K562 (cell line): Measurements from ENCODE around the gene EPHB4. TPM values are rescaled to one million over a fixed set of nuclear protein-coding genes. Genes with fewer than 3 reads are reported as not detected.

Experiments used
- ARNT ChIP-seq, 2 experiments: fragments of 450-650 bp; IDR thresholded peaks; 2 replicates each; pipeline ENCODE4 v1.6.1; 2016; ENCODE audit warnings: mild to moderate bottlenecking in 1 of 2
- BCLAF1 ChIP-seq, 2 experiments: fragments of 450-650 bp in 1 of 2; IDR thresholded peaks; 2 replicates each; pipeline ENCODE4 v1.6.1; 2011 to 2017; ENCODE audit warnings: low read depth in 2 of 2, antibody characterized with exemption in 1 of 2, borderline replicate concordance in 1 of 2, low read length in 1 of 2, mild to moderate bottlenecking in 1 of 2, mixed read lengths in 1 of 2; ENCODE audit not compliant: control insufficient read depth in 1 of 2
- BRF1 ChIP-seq: IDR thresholded peaks from 3 replicates; pipeline ENCODE4 v1.6.1; 2011; ENCODE audit warnings: borderline replicate concordance, mild to moderate bottlenecking; ENCODE audit not compliant: insufficient read length; ENCODE audit errors: extremely low read depth
- C11orf30 ChIP-seq: fragments of 450-650 bp; IDR thresholded peaks from 2 replicates; pipeline ENCODE4 v1.6.1; 2016; ENCODE audit warnings: low read depth, mild to moderate bottlenecking
- CHCHD3 ChIP-seq: fragments of 250-450 bp; sonication (Bioruptor Pico); IDR thresholded peaks from 2 replicates; pipeline ENCODE4 v2.1.2; 2022; ENCODE audit warnings: mild to moderate bottlenecking
- HDAC1 ChIP-seq, 2 experiments: fragments of 450-650 bp; IDR thresholded peaks; 2 replicates each; pipeline ENCODE4 v1.6.1; 2016 to 2017; ENCODE audit warnings: inconsistent platforms in 1 of 2, mild to moderate bottlenecking in 1 of 2, moderate library complexity in 1 of 2
- ILF3 ChIP-seq: fragments of 450-650 bp; IDR thresholded peaks from 2 replicates; pipeline ENCODE4 v1.6.1; 2018; ENCODE audit warnings: antibody characterized with exemption, mild to moderate bottlenecking, moderate library complexity, borderline replicate concordance
- IRF1 ChIP-seq: sonication (generic); formaldehyde crosslinking; IDR thresholded peaks from 2 replicates; pipeline ENCODE4 v1.8.0; 2022; ENCODE audit warnings: missing genetic modification reagents, mild to moderate bottlenecking, borderline replicate concordance
- LARP7 ChIP-seq: fragments of 450-650 bp; IDR thresholded peaks from 2 replicates; pipeline ENCODE4 v1.6.1; 2016
- MXD1 ChIP-seq: fragments of 250-450 bp; sonication (Bioruptor Pico); IDR thresholded peaks from 2 replicates; pipeline ENCODE4 v1.8.0; 2021; ENCODE audit warnings: borderline replicate concordance, mild to moderate bottlenecking, moderate library complexity; ENCODE audit not compliant: poor library complexity, severe bottlenecking
- NR2C1 ChIP-seq, 2 experiments: fragments of 450-650 bp; IDR thresholded peaks; 2 replicates each; pipeline ENCODE4 v1.6.1; 2017; ENCODE audit warnings: mild to moderate bottlenecking in 2 of 2, antibody characterized with exemption in 1 of 2, inconsistent platforms in 1 of 2, missing compliant biosample characterization in 1 of 2, missing genetic modification characterization in 1 of 2
- PML ChIP-seq: IDR thresholded peaks from 2 replicates; pipeline ENCODE4 v1.6.1; 2012; ENCODE audit warnings: low read length, inconsistent platforms
- PRMT5 ChIP-seq: sonication (generic); formaldehyde crosslinking; IDR thresholded peaks from 2 replicates; pipeline ENCODE4 v1.5.0; 2020; ENCODE audit warnings: missing genetic modification reagents
- SIN3B ChIP-seq: fragments of 450-650 bp; IDR thresholded peaks from 2 replicates; pipeline ENCODE4 v1.6.1; 2017; ENCODE audit warnings: low read depth, mild to moderate bottlenecking, moderate library complexity
- SRSF7 ChIP-seq: fragments of 200-400 bp; formaldehyde crosslinking; optimal IDR thresholded peaks from 2 replicates; pipeline ENCODE3; 2017; ENCODE audit warnings: mild to moderate bottlenecking, low read depth, low read length
- U2AF1 ChIP-seq: fragments of 200-400 bp; formaldehyde crosslinking; optimal IDR thresholded peaks from 2 replicates; pipeline ENCODE3; 2017; ENCODE audit warnings: mild to moderate bottlenecking, low read depth, low read length, moderate library complexity
- XRCC5 ChIP-seq: fragments of 200-400 bp; formaldehyde crosslinking; IDR thresholded peaks from 2 replicates; pipeline ENCODE4 v1.6.1; 2017; ENCODE audit warnings: low read depth, mild to moderate bottlenecking, low read length
- ZC3H4 ChIP-seq: sonication (generic); formaldehyde crosslinking; IDR thresholded peaks from 2 replicates; pipeline ENCODE4 v1.9.0; 2021; ENCODE audit warnings: missing genetic modification reagents, borderline replicate concordance
- ZFP1 ChIP-seq: fragments of 450-650 bp; formaldehyde crosslinking; IDR thresholded peaks from 2 replicates; pipeline ENCODE4 v1.4.0; 2020; ENCODE audit warnings: mild to moderate bottlenecking, mixed read lengths
- ZFX ChIP-seq: sonication (generic); formaldehyde crosslinking; IDR thresholded peaks from 2 replicates; pipeline ENCODE4 v1.8.0; 2022; ENCODE audit warnings: mild to moderate bottlenecking, missing genetic modification reagents, moderate library complexity
- ZNF444 ChIP-seq: fragments of 250-450 bp; sonication (Bioruptor Pico); IDR thresholded peaks from 2 replicates; pipeline ENCODE4 v1.4.0; 2020; ENCODE audit warnings: mild to moderate bottlenecking, moderate library complexity
- ZNF445 ChIP-seq: fragments of 250-450 bp; sonication (Bioruptor Pico); IDR thresholded peaks from 2 replicates; pipeline ENCODE4 v1.4.0; 2020; ENCODE audit warnings: low read depth, mild to moderate bottlenecking, moderate library complexity
- polyA plus RNA-seq, 8 experiments: library from polyadenylated mRNA; depleted of rRNA in 4 of 8; stranded (reverse) in 5 of 8; unstranded in 3 of 8; fragments of >200 nt; fragmentation: Nextera tagmentation in 2 of 8; fragmentation: Illumina TruSeq in 1 of 8; extraction: Ambion mirVana in 2 of 8; extraction: Trizol in 1 of 8; gene quantifications; 2 replicates each; pipeline versions ENCODE4 v1.2.1 to v1.2.3, GENCODE V29; 2011 to 2014; ENCODE audit warnings: inconsistent platforms in 1 of 8, missing spikeins in 1 of 8
- total RNA-seq, 7 experiments: library from RNA; depleted of rRNA in 6 of 7; stranded (reverse); fragments of >200 nt in 6 of 7; fragmentation: Illumina TruSeq in 2 of 7; extraction: Trizol in 2 of 7; gene quantifications; 2 replicates each; pipeline versions ENCODE4 v1.2.1 to v1.2.3, GENCODE V29; 2011 to 2021; ENCODE audit warnings: low replicate concordance in 1 of 7
- TF ChIP-seq, protein P1 (sequence below): sonication (generic); formaldehyde crosslinking; IDR thresholded peaks from 2 replicates; pipeline ENCODE4 v1.8.0; 2022; ENCODE audit warnings: mild to moderate bottlenecking, missing genetic modification reagents

Gene EPHB4
- total and polyA plus RNA-seq, 9 of the 15 experiments (the other 6 are each of a cell fraction or from before 2014, with no cell fraction given), result 1.2 to 82.1 (median 37.9) TPM

DNA sequence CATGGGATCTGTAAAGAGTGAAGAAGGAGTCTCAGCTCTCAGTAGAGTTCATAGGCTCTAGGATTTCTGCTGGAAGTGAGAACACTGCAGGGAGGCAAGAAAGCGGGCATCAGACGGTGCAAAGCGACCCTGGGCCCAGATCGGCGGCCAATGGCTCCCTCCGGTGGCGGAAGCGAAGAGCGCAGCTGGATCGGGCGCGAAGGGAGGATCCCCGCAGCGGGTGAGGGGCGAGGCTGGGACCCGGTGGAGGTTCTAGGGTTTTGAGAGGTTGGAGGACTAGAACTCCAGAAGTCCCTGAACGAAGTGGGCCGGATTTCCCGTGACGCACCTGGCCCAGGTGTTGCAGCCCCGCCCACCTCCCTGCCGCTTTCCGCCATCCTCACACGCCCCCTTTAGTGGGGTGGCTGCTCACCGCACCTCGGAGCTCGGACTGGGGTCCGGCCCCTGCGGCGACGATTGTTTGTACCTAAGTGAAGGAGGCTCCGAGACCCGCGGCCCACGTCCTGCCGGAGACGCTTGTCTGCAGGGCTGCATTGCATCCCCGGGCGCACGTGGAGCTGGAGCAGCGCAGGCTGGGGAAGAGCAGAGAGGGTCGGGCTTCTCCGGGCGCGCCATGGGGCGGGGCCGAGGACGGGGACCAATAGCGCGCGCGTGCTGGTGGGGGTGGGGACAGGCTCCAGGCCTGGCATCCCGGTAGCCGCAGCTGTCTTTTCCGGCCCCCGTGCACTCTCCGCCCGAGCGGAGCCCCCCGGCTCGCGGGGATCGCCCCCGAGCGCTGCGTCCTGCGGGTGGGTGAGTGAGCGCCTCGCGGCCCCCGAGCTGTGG lies 24.9 kb upstream of the EPHB4 start, which contains the start of gene SLC12A9 (continued):
- TF ChIP-seq ZNF445 (CRISPR knock-in tag) (no peak), CHCHD3 (CRISPR knock-in tag) (no peak), HDAC1 (IDR thresholded peaks at IDR 0.05) (peak; percentile 95 to 100), PML (no peak), U2AF1 (peak; percentile 74), MXD1 (CRISPR knock-in tag) (peak; percentile 94), PRMT5 (no peak), ZFP1 (CRISPR knock-in tag) (0 out of 2 replicates have a peak, but pooled peaks have one; percentile 13), SRSF7 (no peak), SIN3B (peak; percentile 24; the same call in 1 of the 2 replicates), XRCC5 (peak; percentile 73; the same call in 1 of the 2 replicates), BRF1 (no peak), BCLAF1 (IDR thresholded peaks at IDR 0.05; ENCODE audit: borderline replicate concordance in 1 of 2, control insufficient read depth in 1 of 2, low read depth in 2 of 2, low read length in 1 of 2) (no peak), ZC3H4 (no peak), ZFX (peak; percentile 56), ARNT (IDR thresholded peaks at IDR 0.05) (no peak), LARP7 (no peak), NR2C1 (IDR thresholded peaks at IDR 0.05) (no peak), NR2C1 (tag; IDR thresholded peaks at IDR 0.05) (no peak), C11orf30 (no peak), IRF1 (CRISPR knock-in tag) (peak; percentile 61; the same call in 1 of the 2 replicates), ZNF444 (CRISPR knock-in tag) (no peak), ILF3 (no peak)
- TF ChIP-seq, protein P1, sequence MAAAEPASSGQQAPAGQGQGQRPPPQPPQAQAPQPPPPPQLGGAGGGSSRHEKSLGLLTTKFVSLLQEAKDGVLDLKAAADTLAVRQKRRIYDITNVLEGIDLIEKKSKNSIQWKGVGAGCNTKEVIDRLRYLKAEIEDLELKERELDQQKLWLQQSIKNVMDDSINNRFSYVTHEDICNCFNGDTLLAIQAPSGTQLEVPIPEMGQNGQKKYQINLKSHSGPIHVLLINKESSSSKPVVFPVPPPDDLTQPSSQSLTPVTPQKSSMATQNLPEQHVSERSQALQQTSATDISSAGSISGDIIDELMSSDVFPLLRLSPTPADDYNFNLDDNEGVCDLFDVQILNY (CRISPR knock-in tag), result no peak
